GM19328 (cell line): ENCODE measurements around the gene STAG1.
"Not testable (repeated sequence)": the region's sequence is repeated elsewhere in the genome, so short reads cannot be mapped to it uniquely, and the experiment has no call there.

Source experiments
- ATAC-seq: cut with Tn5 transposase; IDR thresholded peaks from one replicate; pipeline ENCODE4 v1.9.1; 2021; ENCODE audit warnings: mild to moderate bottlenecking, moderate library complexity; ENCODE audit not compliant: unreplicated experiment

Gene STAG1

DNA sequence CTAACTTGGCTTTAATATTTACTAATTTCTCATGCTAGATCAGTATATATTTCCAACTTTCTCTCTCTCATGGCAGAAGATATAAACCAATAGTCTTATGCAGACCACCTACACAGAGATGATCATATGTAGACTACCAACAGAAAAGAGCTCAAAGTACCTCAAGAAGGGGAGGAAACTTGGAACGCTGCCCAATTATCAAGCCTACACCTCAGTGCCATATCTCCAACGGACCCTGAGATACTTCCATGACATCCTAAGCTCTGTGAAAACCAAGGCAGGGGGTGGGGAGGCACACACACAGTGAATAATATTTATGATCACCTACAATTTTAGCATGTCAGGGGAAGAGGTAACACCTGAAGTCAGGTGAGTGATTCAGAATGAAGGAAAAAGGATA is 100.6 kb downstream of the STAG1 start:
- no peak for ATAC-seq

GRCh38 chr3:136650461-136650860 is 101.7 kb downstream of the STAG1 start:
- no peak for ATAC-seq

DNA sequence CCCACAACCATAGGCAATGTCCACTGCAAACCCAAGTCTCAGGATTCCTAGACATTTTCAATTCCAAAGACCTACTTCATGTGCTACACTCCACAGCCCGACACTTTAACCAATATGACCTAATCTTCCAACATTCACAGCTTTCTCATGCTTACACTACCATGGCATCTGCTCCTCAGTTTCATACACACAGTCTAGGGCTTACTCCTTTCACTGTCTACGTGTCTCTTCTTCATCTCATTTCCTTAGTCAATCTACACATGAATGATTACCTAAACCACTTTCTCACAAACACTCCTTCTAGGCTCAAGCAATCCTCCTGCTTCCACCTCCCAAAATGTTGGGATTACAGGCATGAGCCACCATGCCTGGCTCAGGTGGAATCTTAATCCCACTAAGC is 106.3 kb downstream of the STAG1 start:
- no peak for ATAC-seq

- no peak for ATAC-seq
Measured at GRCh38 chr3:136644212-136644611, 108.0 kb downstream of the STAG1 start.

DNA sequence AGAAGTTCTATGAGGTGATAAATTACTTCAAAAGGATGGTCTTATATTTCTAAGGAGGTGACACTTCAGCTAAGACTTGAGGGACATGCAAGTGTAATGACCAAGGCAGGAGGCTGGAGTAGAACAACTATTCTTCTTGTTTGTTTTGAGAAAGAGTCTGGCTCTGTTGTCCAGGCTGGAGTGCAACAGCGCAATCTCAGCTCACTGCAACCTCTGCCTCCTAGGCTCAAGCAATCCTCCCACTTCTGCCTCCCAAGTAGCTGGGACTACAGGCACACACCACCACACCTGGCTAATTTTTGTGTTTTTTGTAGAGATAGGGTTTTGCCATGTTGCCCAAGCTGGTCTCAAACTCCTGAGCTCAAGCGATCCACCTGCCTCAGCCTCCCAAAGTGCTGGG is 108.8 kb downstream of the STAG1 start:
- ATAC-seq, result not testable (repeated sequence)

DNA sequence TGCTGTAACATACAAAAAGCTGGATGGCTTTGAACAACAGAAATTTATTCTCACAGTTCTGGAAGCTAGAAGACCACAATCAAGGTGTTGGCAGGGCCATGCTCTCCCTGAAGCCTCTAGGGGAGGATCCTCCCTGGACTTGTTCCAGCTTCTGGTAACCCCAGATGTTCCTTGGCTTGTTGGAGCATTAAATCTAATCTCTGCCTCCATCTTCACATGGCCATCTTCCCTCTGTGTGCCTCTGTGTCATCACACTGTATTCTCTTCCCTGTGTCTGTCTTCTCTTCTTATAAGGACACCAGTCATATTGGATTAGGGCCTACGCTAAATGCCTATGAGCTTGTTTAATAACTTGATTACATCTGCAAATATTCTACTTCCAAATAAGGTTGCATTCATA is 109.5 kb downstream of the STAG1 start:
- ATAC-seq, result no peak

GRCh38 chr3:136639069-136639468 is 113.1 kb downstream of the STAG1 start:
- no peak for ATAC-seq

GRCh38 chr3:136637176-136637575 is 115.0 kb downstream of the STAG1 start:
- no peak for ATAC-seq

GRCh38 chr3:136634821-136635220 is 117.4 kb downstream of the STAG1 start:
- no peak for ATAC-seq

- no peak for ATAC-seq
Measured at GRCh38 chr3:136632625-136633081, 119.5 kb downstream of the STAG1 start.

GRCh38 chr3:136631424-136631823 is 120.8 kb downstream of the STAG1 start:
- no peak for ATAC-seq

GRCh38 chr3:136630915-136631314 is 121.3 kb downstream of the STAG1 start:
- ATAC-seq, result no peak

- no peak for ATAC-seq
Measured at GRCh38 chr3:136626493-136626892, 125.7 kb downstream of the STAG1 start.

DNA sequence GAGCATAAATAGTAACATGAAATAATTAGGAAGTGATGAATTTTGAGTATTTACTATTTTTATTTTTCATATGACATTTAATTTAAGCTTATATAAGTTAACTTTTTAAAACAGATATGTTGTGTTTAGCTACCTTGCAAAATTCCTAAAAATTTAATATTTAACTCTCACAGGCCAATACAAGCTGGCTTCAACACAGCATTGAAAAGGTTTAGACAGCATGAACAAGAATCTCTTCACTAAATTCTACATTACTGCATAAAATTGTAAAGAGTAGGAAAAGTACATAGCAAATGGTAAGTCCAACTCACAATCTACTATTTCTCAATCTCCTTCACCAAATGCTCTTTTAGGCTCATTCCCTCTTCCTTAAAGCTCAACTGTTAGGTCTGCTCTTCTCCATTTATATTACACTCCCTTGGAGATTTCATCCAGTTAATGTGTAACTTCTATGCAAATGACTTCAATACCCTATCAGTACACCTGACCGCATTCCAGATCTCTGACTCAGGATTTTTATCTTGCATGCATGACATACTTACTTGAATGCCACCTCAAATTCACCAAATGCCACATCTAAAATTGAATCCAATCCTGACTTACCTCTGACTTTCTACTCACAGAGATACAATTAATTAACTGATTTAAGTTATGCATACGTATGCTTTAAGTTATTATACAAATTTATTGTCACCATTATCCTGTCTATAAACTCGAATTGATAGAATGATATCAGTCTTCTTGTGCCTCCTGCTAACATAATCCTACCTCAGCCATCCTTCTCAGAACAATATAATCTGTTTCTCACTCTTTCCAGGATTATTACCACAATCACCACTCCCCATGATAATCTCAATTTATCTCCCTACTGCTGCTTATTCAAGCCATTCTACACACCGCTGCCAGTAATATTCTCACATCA is 127.0 kb downstream of the STAG1 start:
- no peak for ATAC-seq

GRCh38 chr3:136624371-136624770 is 127.8 kb downstream of the STAG1 start:
- ATAC-seq, result no peak

DNA sequence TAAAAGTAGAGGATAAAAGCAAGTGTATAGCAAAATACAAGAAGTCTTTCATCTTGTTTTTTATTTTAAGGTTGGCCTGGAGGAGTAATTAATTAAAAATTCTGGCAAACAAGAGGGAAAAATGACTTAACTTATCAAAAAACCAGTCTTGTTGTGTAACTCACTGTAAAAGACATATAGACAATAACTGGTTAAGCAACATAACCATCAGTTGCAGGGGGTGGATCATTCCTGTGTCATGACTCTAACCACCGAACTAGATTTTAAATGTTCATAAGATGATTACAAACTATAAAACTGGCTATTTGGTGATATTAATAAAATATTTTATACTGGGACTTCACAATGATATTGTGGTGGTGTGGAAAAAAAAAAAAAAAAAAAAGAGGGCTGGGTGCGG is 130.6 kb downstream of the STAG1 start:
- no peak for ATAC-seq

GRCh38 chr3:136620436-136620835 is 131.7 kb downstream of the STAG1 start:
- ATAC-seq, result no peak

DNA sequence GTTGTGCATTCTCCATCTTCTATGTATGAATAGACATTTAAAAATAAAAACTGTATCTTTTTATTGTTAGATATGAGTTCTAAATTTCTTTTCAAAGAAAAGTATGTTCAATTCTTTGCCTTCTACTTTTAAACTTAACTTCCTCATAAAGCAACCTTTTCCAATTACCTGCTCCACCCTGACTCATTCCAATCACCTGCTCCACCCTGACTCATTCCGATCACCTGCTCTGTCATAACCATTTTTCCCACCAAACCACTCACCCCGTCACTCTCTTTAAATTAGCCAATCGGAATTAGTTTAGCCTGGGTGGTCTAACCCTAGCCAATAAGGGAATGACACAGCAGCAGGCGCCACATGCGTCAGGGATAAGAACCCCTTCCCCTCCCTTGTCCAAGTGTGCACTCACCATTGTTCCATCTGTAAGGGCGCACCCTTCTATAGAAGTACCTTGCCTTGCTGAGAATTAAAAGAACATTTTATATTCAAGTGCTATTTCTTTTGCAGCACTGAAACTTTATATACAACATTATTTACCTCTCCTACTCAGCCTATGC is 134.1 kb downstream of the STAG1 start:
- not testable (repeated sequence) for ATAC-seq

DNA sequence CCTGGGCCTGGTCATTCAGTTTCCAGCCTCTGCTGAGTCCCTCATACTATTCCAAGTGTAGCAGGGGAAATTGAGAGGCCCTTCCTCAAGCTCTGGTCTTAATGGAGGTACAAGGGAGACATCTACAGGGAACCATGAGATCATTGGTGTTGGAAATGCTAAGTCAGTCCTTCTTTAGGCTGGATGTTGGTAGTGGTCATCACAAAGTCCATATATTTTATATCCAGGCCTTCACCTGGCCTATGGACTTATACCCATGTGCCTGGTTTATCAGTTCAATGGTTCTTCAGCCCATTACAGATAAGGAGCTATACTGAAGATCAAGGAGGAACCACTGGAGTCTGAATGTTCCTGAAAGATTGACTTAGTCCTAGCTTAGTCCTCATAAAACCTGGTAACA is 135.0 kb downstream of the STAG1 start:
- no peak for ATAC-seq

DNA sequence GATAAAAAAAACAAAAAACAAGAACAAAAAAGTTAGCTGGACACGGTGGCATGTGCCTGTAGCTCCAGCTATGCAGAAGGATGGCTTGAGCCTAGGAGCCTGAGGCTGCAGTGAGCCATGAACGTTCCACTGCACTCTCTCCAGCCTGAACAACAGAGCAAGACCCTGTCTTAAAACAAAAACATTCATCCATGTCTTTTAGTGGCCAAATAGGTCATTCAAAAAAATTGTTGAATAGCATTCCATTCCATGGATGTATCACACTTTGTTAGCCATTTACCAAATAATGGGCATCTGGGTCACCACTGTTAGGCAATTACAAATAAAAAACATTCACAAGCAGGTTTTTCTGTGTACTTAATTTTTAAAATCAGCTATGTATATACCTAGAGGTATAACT is 139.7 kb downstream of the STAG1 start:
- ATAC-seq, result no peak

DNA sequence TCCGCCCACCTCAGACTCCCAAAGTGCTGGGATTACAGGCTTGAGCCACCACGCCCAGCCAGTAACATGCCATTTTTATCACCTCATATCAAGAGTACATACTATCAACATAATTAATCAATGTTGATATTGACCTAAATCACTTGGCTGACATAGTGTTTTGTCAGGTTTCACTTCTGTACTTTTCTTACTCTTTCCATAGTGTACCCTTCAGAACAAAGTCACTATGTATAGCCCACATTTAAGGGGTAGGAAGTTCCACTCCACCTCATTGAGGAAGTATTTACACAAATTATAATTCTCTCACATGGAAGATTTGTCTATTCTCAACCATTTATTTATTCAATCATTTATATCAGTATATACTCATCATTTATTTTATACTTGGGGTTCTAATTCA is 145.2 kb downstream of the STAG1 start:
- no peak for ATAC-seq

DNA sequence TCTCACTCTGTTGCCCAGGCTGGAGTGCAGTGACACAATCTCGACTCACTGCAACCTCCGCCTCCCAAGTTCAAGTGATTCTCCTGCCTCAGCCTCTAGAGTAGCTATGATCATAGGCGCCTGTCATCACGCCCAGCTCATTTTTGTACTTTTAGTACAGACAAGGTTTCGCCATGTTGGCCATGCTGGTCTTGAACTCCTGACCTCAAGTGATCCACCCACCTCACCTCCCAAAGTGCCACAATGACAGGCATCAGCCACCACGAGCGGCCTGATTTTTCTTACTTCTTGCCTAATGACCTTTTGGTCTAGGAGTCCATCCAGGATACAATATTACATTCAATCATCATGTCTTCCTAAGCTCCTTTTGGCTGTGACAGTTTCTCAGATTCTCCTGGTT is 146.0 kb downstream of the STAG1 start:
- not testable (repeated sequence) for ATAC-seq
